IPS-NIHi7 (cell line): ENCODE data around the gene TFIP11.
"Not testable (repeated sequence)": the region's sequence is repeated elsewhere in the genome, so short reads cannot be mapped to it uniquely, and the experiment has no call there.

Experiments
- DNase-seq: peaks from one replicate; pipeline ENCODE4 v3.0.0; 2012; ENCODE audit warnings: mixed read lengths; ENCODE audit errors: extremely low spot score

TFIP11 gene

GRCh38 chr22:26541167-26541819 is 29.0 kb upstream of the TFIP11 start:
- DNase-seq: no peak

DNA sequence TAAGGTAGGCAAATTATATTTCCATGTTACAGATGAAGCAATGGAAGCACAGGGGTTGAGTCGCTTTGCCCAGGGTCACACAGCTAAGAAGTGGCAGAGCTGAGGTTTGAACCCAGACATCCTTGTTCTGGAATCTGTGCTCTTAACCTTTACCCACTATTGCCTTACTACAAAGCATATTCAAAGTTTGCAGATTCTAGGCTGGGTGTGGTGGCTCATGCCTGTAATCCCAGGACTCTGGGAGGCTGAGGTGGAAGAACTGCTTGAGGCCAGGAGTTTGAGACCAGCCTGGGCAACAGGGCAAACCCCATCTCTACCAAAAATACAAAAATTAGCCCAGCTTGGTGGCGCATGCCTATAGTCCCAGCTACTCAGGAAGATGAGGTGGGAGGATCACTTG is 27.8 kb upstream of the TFIP11 start:
- DNase-seq: no peak

- DNase-seq: no peak
Measured at GRCh38 chr22:26536762-26537134, 24.5 kb upstream of the TFIP11 start.

DNA sequence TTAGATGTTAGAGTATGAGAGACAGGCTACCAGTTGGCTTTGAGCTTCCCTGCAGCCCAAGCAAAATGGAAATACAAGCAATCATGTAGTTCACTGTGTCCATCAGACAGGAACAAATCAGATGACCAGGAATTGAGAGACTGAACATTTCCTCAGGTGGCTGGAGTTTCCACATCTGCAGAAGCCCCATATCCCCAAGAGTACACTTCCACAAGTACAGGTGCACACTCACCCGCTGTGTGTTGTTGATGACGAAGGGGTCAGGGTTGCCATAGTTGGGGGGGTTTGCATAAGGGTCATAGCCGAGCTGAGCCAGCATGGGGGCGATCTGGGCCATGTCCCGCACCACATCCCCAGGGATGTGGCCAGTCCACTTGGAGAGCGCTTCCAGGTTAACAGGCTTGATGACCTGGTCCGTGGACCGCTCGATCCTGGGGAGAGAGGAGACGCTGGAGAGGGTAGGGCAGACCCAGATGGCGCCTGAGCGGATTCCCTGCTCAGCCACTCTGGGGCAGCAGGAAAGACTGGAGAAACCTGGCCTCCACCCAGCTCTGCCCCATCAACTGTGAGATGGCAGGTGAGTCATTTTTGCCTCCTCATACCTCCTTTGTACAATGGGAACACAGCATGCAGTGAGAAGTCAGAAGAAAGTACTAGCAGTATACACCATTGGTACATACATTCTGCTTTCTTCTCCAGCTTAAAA is 23.9 kb upstream of the TFIP11 start:
- no peak for DNase-seq

DNA sequence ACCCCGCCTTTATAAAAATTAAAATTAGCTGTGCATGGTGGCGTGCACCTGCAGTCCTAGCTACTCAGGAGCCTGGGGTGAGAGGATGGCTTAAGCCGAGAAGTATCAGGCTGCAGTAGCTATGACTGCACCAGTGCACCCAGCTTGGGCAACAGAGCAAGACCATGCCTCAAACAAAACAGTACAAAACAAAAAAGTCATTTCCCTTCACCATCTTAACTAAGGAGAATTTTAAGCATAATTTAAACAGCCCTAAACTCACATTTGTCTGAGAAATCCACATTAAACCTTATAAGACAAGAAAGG is 23.3 kb upstream of the TFIP11 start:
- DNase-seq: no peak

- no peak for DNase-seq
Measured at GRCh38 chr22:26534874-26535602, 22.8 kb upstream of the TFIP11 start.

GRCh38 chr22:26534171-26534855 is 22.0 kb upstream of the TFIP11 start:
- DNase-seq: no peak

DNA sequence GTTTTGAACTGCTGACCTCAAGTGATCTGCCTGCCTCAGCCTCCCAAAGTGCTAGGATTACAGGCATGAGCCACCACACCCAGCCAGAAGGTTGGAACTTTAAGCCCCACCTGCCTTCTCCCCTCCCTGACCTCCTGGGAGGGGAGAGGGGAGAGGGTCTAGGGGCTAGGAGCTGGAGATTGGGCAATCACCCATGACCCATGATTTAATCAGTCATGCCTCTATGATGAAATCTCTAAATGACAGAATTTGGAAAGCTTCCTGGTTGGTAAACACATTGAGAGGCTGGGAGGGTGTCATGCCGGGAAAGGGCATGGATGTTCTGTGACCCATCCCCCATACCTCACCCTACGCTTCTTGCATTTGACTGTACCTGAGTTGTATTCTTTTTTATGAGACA is 17.1 kb upstream of the TFIP11 start:
- DNase-seq: no peak

DNA sequence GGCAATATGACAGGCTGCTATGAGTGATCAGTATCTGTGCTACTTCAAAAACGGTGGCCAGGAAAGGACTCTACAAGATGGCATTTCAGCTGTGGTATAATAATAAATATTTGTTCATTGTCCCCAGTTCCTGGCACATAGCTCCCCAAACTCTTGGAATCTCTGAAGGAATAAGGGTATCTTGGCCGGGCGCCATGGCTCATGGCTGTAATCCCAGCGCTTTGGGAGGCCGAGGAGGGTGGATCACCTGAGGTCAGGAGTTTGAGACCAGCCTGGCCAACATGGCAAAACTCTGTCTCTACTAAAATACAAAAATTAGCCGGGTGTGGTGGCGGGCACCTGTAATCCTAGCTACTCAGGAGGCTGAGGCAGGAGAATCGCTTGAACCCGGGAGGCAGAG is 16.2 kb upstream of the TFIP11 start:
- not testable (repeated sequence) for DNase-seq

- no peak for DNase-seq
Measured at GRCh38 chr22:26527574-26528465, 15.5 kb upstream of the TFIP11 start.

DNA sequence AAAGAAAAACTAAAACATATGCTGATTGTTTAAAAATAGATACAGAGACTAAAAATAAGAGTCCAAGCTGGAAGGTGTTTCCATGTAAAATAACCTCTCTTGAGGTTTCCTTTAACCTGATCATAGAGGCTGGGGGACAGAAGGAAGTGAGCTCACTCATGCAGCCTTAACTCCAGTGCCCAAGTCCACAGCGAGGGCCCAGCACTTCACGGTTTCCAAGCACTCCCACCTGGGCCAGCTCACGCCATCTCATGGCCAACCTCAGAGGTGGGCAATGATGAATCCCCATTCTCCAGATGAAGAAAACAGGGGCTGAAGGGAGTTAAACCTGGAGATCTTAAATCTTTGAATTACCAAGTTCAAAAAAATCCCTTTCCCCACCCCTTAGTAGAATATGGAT is 14.9 kb upstream of the TFIP11 start:
- no peak for DNase-seq

DNA sequence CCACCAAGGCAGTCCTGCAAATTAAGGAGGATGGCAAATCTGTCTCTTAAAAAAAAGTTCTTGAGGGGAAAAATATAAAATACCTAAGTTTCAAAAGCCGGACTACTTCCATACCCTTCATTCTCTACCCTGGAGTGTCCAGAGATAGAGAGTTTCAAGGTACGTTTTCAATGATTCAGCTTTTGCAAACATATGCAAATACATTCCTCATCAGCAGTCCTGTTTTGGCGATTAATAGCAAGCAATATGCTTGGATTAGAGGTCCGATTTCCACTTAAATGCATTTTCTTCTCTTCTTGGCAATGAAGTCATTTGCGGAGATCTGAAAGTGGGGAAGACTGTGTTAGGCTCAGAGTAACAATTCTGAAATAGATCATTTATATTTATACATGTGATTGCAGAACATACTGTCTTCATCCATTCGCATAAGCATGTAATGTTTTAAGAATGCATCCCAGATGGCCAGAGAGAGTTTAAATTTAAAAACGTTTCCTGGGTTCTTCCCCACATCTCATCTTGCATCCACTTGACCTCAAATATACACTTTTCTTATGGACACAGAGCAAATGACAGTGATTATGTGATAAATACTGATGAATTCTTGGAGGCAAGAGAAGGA is 13.8 kb upstream of the TFIP11 start:
- no peak for DNase-seq

DNA sequence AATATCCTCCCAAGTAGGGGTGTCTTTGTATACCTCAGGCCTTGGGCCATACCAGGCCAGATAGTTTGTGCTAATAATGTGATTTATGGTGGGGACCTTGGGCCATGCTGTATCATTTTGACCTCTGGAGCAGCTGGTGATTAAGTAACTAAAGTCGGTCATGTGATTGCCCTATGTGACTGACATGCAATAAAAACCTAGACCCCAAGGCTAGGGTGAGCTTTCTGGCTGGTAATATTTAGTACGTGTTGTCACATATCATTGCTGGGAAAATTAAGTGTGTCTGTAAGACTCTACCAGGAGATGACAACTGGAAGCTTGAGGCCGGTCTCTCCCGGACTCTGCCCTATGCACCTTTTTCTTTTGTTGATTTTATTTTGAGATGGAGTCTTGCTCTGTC is 12.6 kb upstream of the TFIP11 start:
- DNase-seq: no peak

GRCh38 chr22:26522592-26522991 is 10.3 kb upstream of the TFIP11 start:
- DNase-seq: no peak

- DNase-seq: no peak
Measured at GRCh38 chr22:26522012-26522411, 9.7 kb upstream of the TFIP11 start.

- no peak for DNase-seq
Measured at GRCh38 chr22:26517429-26517828, 5.2 kb upstream of the TFIP11 start.

- no peak for DNase-seq
Measured at GRCh38 chr22:26516503-26516902, 4.2 kb upstream of the TFIP11 start.

- no peak for DNase-seq
Measured at GRCh38 chr22:26515931-26516330, 3.7 kb upstream of the TFIP11 start.

- no peak for DNase-seq
Measured at GRCh38 chr22:26514419-26515161, 2.3 kb upstream of the TFIP11 start.

DNA sequence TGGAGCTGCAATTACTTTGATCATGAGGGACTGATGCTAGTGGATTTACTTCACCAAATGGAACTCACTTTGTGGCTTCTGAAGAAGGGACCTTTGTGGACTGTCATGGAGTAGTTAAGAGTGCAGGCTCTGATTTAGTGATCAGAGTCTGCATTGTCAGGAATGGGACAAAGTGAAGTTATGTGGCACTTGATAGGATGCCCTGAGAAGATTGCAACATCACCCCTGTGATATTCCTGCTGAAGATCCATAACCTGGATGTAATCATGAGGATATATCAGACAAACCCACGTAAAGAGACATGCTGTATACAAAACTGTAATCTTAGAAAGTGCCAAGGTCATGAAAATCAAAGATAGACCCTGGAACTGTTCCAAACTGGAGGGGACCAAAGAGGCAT is 1.6 kb upstream of the TFIP11 start:
- no peak for DNase-seq
